WTC11 (cell line): ENCODE results near the gene IL4R. TPM values are rescaled to one million over a fixed set of nuclear protein-coding genes. Genes with fewer than 3 reads are reported as not detected.
A peak's percentile ranks its signal among the peaks of the same experiment; 100 is the strongest.

Source experiments
- ATAC-seq: fragments of 200-7000 bp; cut with Tn5 transposase; 2 replicates; pipeline ENCODE4 v1.10.0; 2021; ENCODE audit warnings: mild to moderate bottlenecking, moderate library complexity
- CTCF ChIA-PET: fragments of 300-600 bp; sonication (Branson Sonifier 250); formaldehyde crosslinking; loops from one replicate; lab custom pipeline; 2021; ENCODE audit warnings: antibody characterized with exemption; lab: Charles Lee
- POLR2A ChIA-PET: fragments of 350-600 bp; sonication (Branson Sonifier 250); formaldehyde crosslinking; loops from one replicate; lab custom pipeline; 2021; ENCODE audit warnings: antibody characterized with exemption; lab: Charles Lee
- DNase-seq: peaks from one replicate; pipeline ENCODE4 v3.0.0; 2021; ENCODE audit warnings: low spot score
- H3K27ac Mint-ChIP-seq: 2 replicates; pipeline ENCODE4 v1.8.0; 2021; ENCODE audit warnings: mixed read lengths
- H3K27me3 Mint-ChIP-seq: 2 replicates; pipeline ENCODE4 v1.8.0; 2021; ENCODE audit warnings: low read depth, mild to moderate bottlenecking, moderate library complexity, mixed read lengths
- H3K36me3 Mint-ChIP-seq: 2 replicates; pipeline ENCODE4 v1.8.0; 2021; ENCODE audit warnings: mixed read lengths
- H3K4me1 Mint-ChIP-seq: 2 replicates; pipeline ENCODE4 v1.8.0; 2022; ENCODE audit warnings: mixed read lengths
- H3K4me3 Mint-ChIP-seq: 2 replicates; pipeline ENCODE4 v1.8.0; 2021; ENCODE audit warnings: mild to moderate bottlenecking, moderate library complexity, mixed read lengths
- H3K9me3 Mint-ChIP-seq: 2 replicates; pipeline ENCODE4 v1.8.0; 2021; ENCODE audit warnings: mixed read lengths
- CREM ChIP-seq: sonication (generic); formaldehyde crosslinking; IDR thresholded peaks from 2 replicates; pipeline ENCODE4 v1.8.1; 2022; ENCODE audit warnings: mild to moderate bottlenecking, missing genetic modification reagents, moderate library complexity
- ERG ChIP-seq: fragments of 250-450 bp; sonication (Bioruptor Pico); IDR thresholded peaks from 2 replicates; pipeline ENCODE4 v1.8.0; 2021; ENCODE audit warnings: mild to moderate bottlenecking
- FOXP1 ChIP-seq: sonication (generic); formaldehyde crosslinking; IDR thresholded peaks from 2 replicates; pipeline ENCODE4 v1.8.0; 2022; ENCODE audit warnings: missing genetic modification reagents, mild to moderate bottlenecking, moderate library complexity, borderline replicate concordance
- JUN ChIP-seq: sonication (generic); formaldehyde crosslinking; IDR thresholded peaks from 2 replicates; pipeline ENCODE4 v1.8.0; 2023; ENCODE audit warnings: mild to moderate bottlenecking, missing genetic modification reagents
- KAT7 ChIP-seq: sonication (generic); formaldehyde crosslinking; IDR thresholded peaks from 2 replicates; pipeline ENCODE4 v1.8.1; 2023; ENCODE audit warnings: missing genetic modification reagents, mild to moderate bottlenecking, borderline replicate concordance
- NFATC4 ChIP-seq: fragments of 250-450 bp; sonication (Bioruptor Pico); IDR thresholded peaks from 2 replicates; pipeline ENCODE4 v1.9.0; 2021; ENCODE audit warnings: mild to moderate bottlenecking
- NR3C1 ChIP-seq: sonication (generic); formaldehyde crosslinking; conservative IDR thresholded peaks from 2 replicates; pipeline ENCODE4 v1.8.1; 2023; ENCODE audit warnings: low read depth, mild to moderate bottlenecking, missing genetic modification reagents
- SMAD3 ChIP-seq: sonication (generic); formaldehyde crosslinking; IDR thresholded peaks from 2 replicates; pipeline ENCODE4 v1.8.0; 2022; ENCODE audit warnings: missing genetic modification reagents, mild to moderate bottlenecking, borderline replicate concordance
- SP1 ChIP-seq: sonication (generic); formaldehyde crosslinking; conservative IDR thresholded peaks from 2 replicates; pipeline ENCODE4 v1.8.1; 2022; ENCODE audit warnings: missing genetic modification reagents
- STAT6 ChIP-seq: sonication (generic); formaldehyde crosslinking; conservative IDR thresholded peaks from 2 replicates; pipeline ENCODE4 v1.8.1; 2023; ENCODE audit warnings: mild to moderate bottlenecking, low read depth, missing genetic modification reagents, moderate library complexity
- USF1 ChIP-seq: sonication (generic); formaldehyde crosslinking; IDR thresholded peaks from 2 replicates; pipeline ENCODE4 v1.8.0; 2022; ENCODE audit warnings: mild to moderate bottlenecking, missing genetic modification reagents
- total RNA-seq: library from RNA; stranded (reverse); gene quantifications from 3 replicates; pipeline ENCODE4 v1.2.3, GENCODE V29; 2021
- TF ChIP-seq, protein P1 (sequence below): sonication (generic); formaldehyde crosslinking; IDR thresholded peaks from 2 replicates; pipeline ENCODE4 v1.8.1; 2023; ENCODE audit warnings: mild to moderate bottlenecking, missing genetic modification reagents, borderline replicate concordance
- TF ChIP-seq, protein P2 (sequence below): sonication (generic); formaldehyde crosslinking; IDR thresholded peaks from 2 replicates; pipeline ENCODE4 v1.8.0; 2023; ENCODE audit warnings: mild to moderate bottlenecking, missing genetic modification reagents
- TF ChIP-seq, protein P3 (sequence below): sonication (generic); formaldehyde crosslinking; IDR thresholded peaks from 2 replicates; pipeline ENCODE4 v1.8.0; 2022; ENCODE audit warnings: missing genetic modification reagents

IL4R gene
- total RNA-seq, 1 experiment from 2014 or later = 28.7 TPM

GRCh38 chr16:27334192-27334764 lies 20.5 kb downstream of the IL4R start:
- ATAC-seq = no peak
- Mint-ChIP-seq H3K27me3 (no peaks in the 10 kb centered on the region), H3K4me1 (peaks cover 32% of the 10 kb centered on the region), H3K9me3 (0 out of 2 replicates have a peak, but pooled peaks cover 7% of the 10 kb centered on the region), H3K27ac (peak overlapping the region; percentile 71; the same call in 1 of the 2 replicates), H3K4me3 (no peak overlapping the region), H3K36me3 (peaks cover 29% of the 10 kb centered on the region)
- CTCF ChIA-PET = no interaction called here
- POLR2A ChIA-PET = no interaction called here
- TF ChIP-seq, protein P1, sequence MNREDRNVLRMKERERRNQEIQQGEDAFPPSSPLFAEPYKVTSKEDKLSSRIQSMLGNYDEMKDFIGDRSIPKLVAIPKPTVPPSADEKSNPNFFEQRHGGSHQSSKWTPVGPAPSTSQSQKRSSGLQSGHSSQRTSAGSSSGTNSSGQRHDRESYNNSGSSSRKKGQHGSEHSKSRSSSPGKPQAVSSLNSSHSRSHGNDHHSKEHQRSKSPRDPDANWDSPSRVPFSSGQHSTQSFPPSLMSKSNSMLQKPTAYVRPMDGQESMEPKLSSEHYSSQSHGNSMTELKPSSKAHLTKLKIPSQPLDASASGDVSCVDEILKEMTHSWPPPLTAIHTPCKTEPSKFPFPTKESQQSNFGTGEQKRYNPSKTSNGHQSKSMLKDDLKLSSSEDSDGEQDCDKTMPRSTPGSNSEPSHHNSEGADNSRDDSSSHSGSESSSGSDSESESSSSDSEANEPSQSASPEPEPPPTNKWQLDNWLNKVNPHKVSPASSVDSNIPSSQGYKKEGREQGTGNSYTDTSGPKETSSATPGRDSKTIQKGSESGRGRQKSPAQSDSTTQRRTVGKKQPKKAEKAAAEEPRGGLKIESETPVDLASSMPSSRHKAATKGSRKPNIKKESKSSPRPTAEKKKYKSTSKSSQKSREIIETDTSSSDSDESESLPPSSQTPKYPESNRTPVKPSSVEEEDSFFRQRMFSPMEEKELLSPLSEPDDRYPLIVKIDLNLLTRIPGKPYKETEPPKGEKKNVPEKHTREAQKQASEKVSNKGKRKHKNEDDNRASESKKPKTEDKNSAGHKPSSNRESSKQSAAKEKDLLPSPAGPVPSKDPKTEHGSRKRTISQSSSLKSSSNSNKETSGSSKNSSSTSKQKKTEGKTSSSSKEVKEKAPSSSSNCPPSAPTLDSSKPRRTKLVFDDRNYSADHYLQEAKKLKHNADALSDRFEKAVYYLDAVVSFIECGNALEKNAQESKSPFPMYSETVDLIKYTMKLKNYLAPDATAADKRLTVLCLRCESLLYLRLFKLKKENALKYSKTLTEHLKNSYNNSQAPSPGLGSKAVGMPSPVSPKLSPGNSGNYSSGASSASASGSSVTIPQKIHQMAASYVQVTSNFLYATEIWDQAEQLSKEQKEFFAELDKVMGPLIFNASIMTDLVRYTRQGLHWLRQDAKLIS (CRISPR knock-in tag) = no peak
- TF ChIP-seq NR3C1 (CRISPR knock-in tag) = no peak
- TF ChIP-seq ERG (CRISPR knock-in tag) = no peak
- no peak for TF ChIP-seq SMAD3 (CRISPR knock-in tag)
- TF ChIP-seq, protein P2, sequence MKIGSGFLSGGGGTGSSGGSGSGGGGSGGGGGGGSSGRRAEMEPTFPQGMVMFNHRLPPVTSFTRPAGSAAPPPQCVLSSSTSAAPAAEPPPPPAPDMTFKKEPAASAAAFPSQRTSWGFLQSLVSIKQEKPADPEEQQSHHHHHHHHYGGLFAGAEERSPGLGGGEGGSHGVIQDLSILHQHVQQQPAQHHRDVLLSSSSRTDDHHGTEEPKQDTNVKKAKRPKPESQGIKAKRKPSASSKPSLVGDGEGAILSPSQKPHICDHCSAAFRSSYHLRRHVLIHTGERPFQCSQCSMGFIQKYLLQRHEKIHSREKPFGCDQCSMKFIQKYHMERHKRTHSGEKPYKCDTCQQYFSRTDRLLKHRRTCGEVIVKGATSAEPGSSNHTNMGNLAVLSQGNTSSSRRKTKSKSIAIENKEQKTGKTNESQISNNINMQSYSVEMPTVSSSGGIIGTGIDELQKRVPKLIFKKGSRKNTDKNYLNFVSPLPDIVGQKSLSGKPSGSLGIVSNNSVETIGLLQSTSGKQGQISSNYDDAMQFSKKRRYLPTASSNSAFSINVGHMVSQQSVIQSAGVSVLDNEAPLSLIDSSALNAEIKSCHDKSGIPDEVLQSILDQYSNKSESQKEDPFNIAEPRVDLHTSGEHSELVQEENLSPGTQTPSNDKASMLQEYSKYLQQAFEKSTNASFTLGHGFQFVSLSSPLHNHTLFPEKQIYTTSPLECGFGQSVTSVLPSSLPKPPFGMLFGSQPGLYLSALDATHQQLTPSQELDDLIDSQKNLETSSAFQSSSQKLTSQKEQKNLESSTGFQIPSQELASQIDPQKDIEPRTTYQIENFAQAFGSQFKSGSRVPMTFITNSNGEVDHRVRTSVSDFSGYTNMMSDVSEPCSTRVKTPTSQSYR (CRISPR knock-in tag) = no peak
- no peak for TF ChIP-seq NFATC4 (CRISPR knock-in tag)
- TF ChIP-seq STAT6 (CRISPR knock-in tag) = no peak
- no peak for TF ChIP-seq FOXP1
- DNase-seq = no peak

GRCh38 chr16:27334838-27335237 lies 21.1 kb downstream of the IL4R start:
- Mint-ChIP-seq H3K36me3 (peaks cover 34% of the 10 kb centered on the region), H3K4me1 (peaks cover 28% of the 10 kb centered on the region), H3K27me3 (no peaks in the 10 kb centered on the region), H3K4me3 (no peak overlapping the region), H3K9me3 (0 out of 2 replicates have a peak, but pooled peaks cover 8% of the 10 kb centered on the region), H3K27ac (no peak overlapping the region)
- CTCF ChIA-PET = interaction anchor here (1.5 kb wide), 1 partner anchor 100 kb away, joined by 6 read pairs; no protein-coding TSS in a partner anchor
- no peak for ATAC-seq
- DNase-seq = no peak
- POLR2A ChIA-PET = no interaction called here
- TF ChIP-seq JUN (CRISPR knock-in tag) (no peak), SP1 (CRISPR knock-in tag) (no peak), ERG (CRISPR knock-in tag) (no peak), KAT7 (no peak), USF1 (CRISPR knock-in tag) (no peak), CREM (no peak)
- TF ChIP-seq, protein P3, sequence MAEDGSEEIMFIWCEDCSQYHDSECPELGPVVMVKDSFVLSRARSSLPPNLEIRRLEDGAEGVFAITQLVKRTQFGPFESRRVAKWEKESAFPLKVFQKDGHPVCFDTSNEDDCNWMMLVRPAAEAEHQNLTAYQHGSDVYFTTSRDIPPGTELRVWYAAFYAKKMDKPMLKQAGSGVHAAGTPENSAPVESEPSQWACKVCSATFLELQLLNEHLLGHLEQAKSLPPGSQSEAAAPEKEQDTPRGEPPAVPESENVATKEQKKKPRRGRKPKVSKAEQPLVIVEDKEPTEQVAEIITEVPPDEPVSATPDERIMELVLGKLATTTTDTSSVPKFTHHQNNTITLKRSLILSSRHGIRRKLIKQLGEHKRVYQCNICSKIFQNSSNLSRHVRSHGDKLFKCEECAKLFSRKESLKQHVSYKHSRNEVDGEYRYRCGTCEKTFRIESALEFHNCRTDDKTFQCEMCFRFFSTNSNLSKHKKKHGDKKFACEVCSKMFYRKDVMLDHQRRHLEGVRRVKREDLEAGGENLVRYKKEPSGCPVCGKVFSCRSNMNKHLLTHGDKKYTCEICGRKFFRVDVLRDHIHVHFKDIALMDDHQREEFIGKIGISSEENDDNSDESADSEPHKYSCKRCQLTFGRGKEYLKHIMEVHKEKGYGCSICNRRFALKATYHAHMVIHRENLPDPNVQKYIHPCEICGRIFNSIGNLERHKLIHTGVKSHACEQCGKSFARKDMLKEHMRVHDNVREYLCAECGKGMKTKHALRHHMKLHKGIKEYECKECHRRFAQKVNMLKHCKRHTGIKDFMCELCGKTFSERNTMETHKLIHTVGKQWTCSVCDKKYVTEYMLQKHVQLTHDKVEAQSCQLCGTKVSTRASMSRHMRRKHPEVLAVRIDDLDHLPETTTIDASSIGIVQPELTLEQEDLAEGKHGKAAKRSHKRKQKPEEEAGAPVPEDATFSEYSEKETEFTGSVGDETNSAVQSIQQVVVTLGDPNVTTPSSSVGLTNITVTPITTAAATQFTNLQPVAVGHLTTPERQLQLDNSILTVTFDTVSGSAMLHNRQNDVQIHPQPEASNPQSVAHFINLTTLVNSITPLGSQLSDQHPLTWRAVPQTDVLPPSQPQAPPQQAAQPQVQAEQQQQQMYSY = no peak
